Keratinocyte (primary cell): ENCODE measurements around the gene BNIP2. TPM values are rescaled to one million over a fixed set of nuclear protein-coding genes. Genes with fewer than 3 reads are reported as not detected.

Source experiments
- DNase-seq: peaks from one replicate; pipeline ENCODE4 v3.0.0-alpha.2; 2011; ENCODE audit warnings: low read depth, missing footprints, low spot score
- FAIRE-seq: peaks from 2 replicates; lab custom pipeline; 2011; peaks lifted over from hg19 to GRCh38; lab: Jason Lieb, UNC
- H2AFZ ChIP-seq: 2 replicates; pipeline ENCODE4 v1.6.0; 2012; ENCODE audit warnings: low read length, control low read depth, inconsistent platforms; ENCODE audit not compliant: control insufficient read depth
- H3K27ac ChIP-seq: 2 replicates; pipeline ENCODE4 v1.5.1; 2011; ENCODE audit warnings: low read length; ENCODE audit not compliant: control insufficient read depth, insufficient read depth
- H3K27me3 ChIP-seq: 3 replicates; pipeline ENCODE4 v1.6.0; 2011; ENCODE audit warnings: low read length; ENCODE audit not compliant: control insufficient read depth, insufficient read depth; ENCODE audit errors: extremely low read depth
- H3K36me3 ChIP-seq, 2 experiments: 2 replicates in 1 of 2; 3 replicates in 1 of 2; pipeline ENCODE4 v1.5.1; 2011; ENCODE audit warnings: low read length in 2 of 2, mild to moderate bottlenecking in 1 of 2; ENCODE audit not compliant: control insufficient read depth in 2 of 2, insufficient read depth in 2 of 2; ENCODE audit errors: extremely low read depth in 1 of 2
- H3K4me1 ChIP-seq: 3 replicates; pipeline ENCODE4 v1.5.1; 2011; ENCODE audit warnings: low read length; ENCODE audit not compliant: control insufficient read depth, insufficient read depth; ENCODE audit errors: extremely low read depth
- H3K4me2 ChIP-seq: 3 replicates; pipeline ENCODE4 v1.6.0; 2011; ENCODE audit warnings: low read depth, low read length; ENCODE audit not compliant: control insufficient read depth, insufficient read depth; ENCODE audit errors: extremely low read depth
- H3K4me3 ChIP-seq, 3 experiments: fragments of 200-600 bp in 1 of 3; sonication (generic) in 1 of 3; 2 replicates in 2 of 3; 3 replicates in 1 of 3; pipeline ENCODE4 v1.5.1; 2011 to 2016; ENCODE audit warnings: low read length in 3 of 3, mild to moderate bottlenecking in 3 of 3, control low read depth in 2 of 3, inconsistent platforms in 1 of 3, low read depth in 1 of 3, mixed read lengths in 1 of 3, mixed run types in 1 of 3, moderate library complexity in 1 of 3; ENCODE audit not compliant: control insufficient read depth in 2 of 3, insufficient read depth in 2 of 3; ENCODE audit errors: extremely low read depth in 1 of 3
- H3K79me2 ChIP-seq: 2 replicates; pipeline ENCODE4 v1.6.0; 2012; ENCODE audit warnings: low read length; ENCODE audit not compliant: control insufficient read depth, insufficient read depth
- H3K9ac ChIP-seq: 3 replicates; pipeline ENCODE4 v1.6.0; 2011; ENCODE audit warnings: low read length; ENCODE audit not compliant: control insufficient read depth, insufficient read depth; ENCODE audit errors: extremely low read depth
- H3K9me1 ChIP-seq: 3 replicates; pipeline ENCODE4 v1.6.0; 2011; ENCODE audit warnings: low read length; ENCODE audit not compliant: control insufficient read depth, insufficient read depth; ENCODE audit errors: extremely low read depth
- H3K9me3 ChIP-seq: 2 replicates; pipeline ENCODE4 v1.5.1; 2012; ENCODE audit warnings: low read depth, low read length; ENCODE audit not compliant: control insufficient read depth
- H4K20me1 ChIP-seq: 3 replicates; pipeline ENCODE4 v1.6.0; 2011; ENCODE audit warnings: low read length; ENCODE audit not compliant: control insufficient read depth, insufficient read depth; ENCODE audit errors: extremely low read depth
- CTCF ChIP-seq, 3 experiments: IDR thresholded peaks in 1 of 3; conservative IDR thresholded peaks in 1 of 3; optimal IDR thresholded peaks in 1 of 3; 2 replicates in 2 of 3; 3 replicates in 1 of 3; pipeline versions ENCODE3 to v1.5.1; 2011; ENCODE audit warnings: low read length in 3 of 3, mild to moderate bottlenecking in 3 of 3, moderate library complexity in 2 of 3, control low read depth in 1 of 3, inconsistent platforms in 1 of 3; ENCODE audit not compliant: insufficient read depth in 2 of 3; ENCODE audit errors: extremely low read depth in 1 of 3
- EZH2 ChIP-seq: IDR thresholded peaks from one replicate; pipeline ENCODE4 v1.6.1; 2012; ENCODE audit warnings: inconsistent platforms, mild to moderate bottlenecking, low read length, moderate library complexity
- dilution Hi-C: fragments of 300-500 bp; cut with MboI; formaldehyde crosslinking; loops from one replicate; pipeline ENCODE4 v1.7.0; 2020; ENCODE audit warnings: low sequenced_read_pairs; ENCODE audit not compliant: extremely low pct_ligation_motif_present
- polyA minus RNA-seq, 3 experiments: library from RNA; depleted of rRNA, polyadenylated mRNA; stranded (reverse); fragments of >200 nt; gene quantifications; 1 replicate in 1 of 3; 2 replicates in 1 of 3; 3 replicates in 1 of 3; pipeline ENCODE4 v1.2.3, GENCODE V29; 2011
- polyA plus RNA-seq, 5 experiments: library from polyadenylated mRNA; depleted of rRNA in 3 of 5; stranded (reverse) in 3 of 5; stranded (forward) in 1 of 5; unstranded in 1 of 5; fragments of >200 nt; gene quantifications; 1 replicate in 1 of 5; 2 replicates in 3 of 5; 3 replicates in 1 of 5; pipeline versions ENCODE4 v1.2.1 to v1.2.3, GENCODE V29; 2011 to 2012; ENCODE audit warnings: missing spikeins in 2 of 5, low read depth in 1 of 5, low replicate concordance in 1 of 5

The BNIP2 gene
- 23.4 to 68.2 TPM (median 57.4 TPM) in 3 replicates for polyA plus RNA-seq
- 170 TPM for polyA plus RNA-seq (2011; ENCODE audit: low read depth)
- polyA plus RNA-seq (2011; cell fraction: cytosol; rRNA removed), result 54.3 and 62.4 TPM in 2 replicates
- polyA plus RNA-seq (2011; cell fraction: nucleus; rRNA removed), result 54.6 and 74.1 TPM in 2 replicates
- 38.9 and 50.4 TPM in 2 replicates for polyA plus RNA-seq (2012; ENCODE audit: low replicate concordance)
- polyA minus RNA-seq, result 5.7 to 30.6 TPM (median 7.6 TPM) in 3 replicates
- 52.0 TPM for polyA minus RNA-seq (2011; cell fraction: cytosol; rRNA and poly(A)+ RNA removed)
- polyA minus RNA-seq (2011; cell fraction: nucleus; rRNA and poly(A)+ RNA removed), result 23.1 and 44.5 TPM in 2 replicates

- H2AFZ ChIP-seq, result peak within 1 kb of the TSS; percentile 45
- H3K4me1 ChIP-seq, result peaks cover 24% of the 10 kb centered on the region
- peaks cover 51% of the 10 kb centered on the region for H3K79me2 ChIP-seq
- peaks cover 14% of the 10 kb centered on the region for H4K20me1 ChIP-seq
- DNase-seq, result peak; percentile 76
- peak within 1 kb of the TSS; percentile 93 for H3K4me2 ChIP-seq
- H3K9me1 ChIP-seq, result no peaks in the 10 kb centered on the region
- TF ChIP-seq EZH2 (no peak), CTCF (optimal IDR thresholded peaks at IDR 0.05 in 1 of 3, IDR thresholded peaks at IDR 0.05 in 1 of 3, conservative IDR thresholded peaks at IDR 0.05 in 1 of 3; ENCODE audit: extremely low read depth in 1 of 3, insufficient read depth in 2 of 3, low read length in 3 of 3) (no peak)
- H3K36me3 ChIP-seq, result peaks cover 0 to 4% of the 10 kb centered on the region in 2 experiments
- no peaks in the 10 kb centered on the region for H3K9me3 ChIP-seq
- H3K4me3 ChIP-seq, result peak within 1 kb of the TSS; percentile 83 to 96 (median 88)
- dilution Hi-C loops, result no loop called here
- FAIRE-seq, result peak; percentile 67
- peak within 1 kb of the TSS; percentile 99 for H3K9ac ChIP-seq
- peak within 1 kb of the TSS; percentile 87 for H3K27ac ChIP-seq
- no peaks in the 10 kb centered on the region for H3K27me3 ChIP-seq
Observed at GRCh38 chr15:59688782-59689625, at the start of gene BNIP2. TSS of gene BNIP2 (minus strand) at chr15:59689320. CDS start at chr15:59682457, 6,863 bp downstream.

- no peak for FAIRE-seq
Observed at GRCh38 chr15:59738676-59739075, 49.6 kb upstream of the BNIP2 start.

More at GRCh38 chr15:59738676-59739075, 49.6 kb upstream of the BNIP2 start:
- no peak for DNase-seq
- Histone ChIP-seq H3K27ac (no peak overlapping the region), H3K36me3 (no peaks in the 10 kb centered on the region), H3K4me3 (no peak overlapping the region), H2AFZ (no peak overlapping the region), H3K27me3 (peaks cover 9% of the 10 kb centered on the region), H3K4me2 (no peak overlapping the region), H3K9me3 (no peaks in the 10 kb centered on the region), H3K9ac (no peak overlapping the region), H3K4me1 (no peaks in the 10 kb centered on the region), H3K79me2 (no peaks in the 10 kb centered on the region), H3K9me1 (no peaks in the 10 kb centered on the region), H4K20me1 (no peaks in the 10 kb centered on the region)
- dilution Hi-C loops, result no loop called here
- no peak for TF ChIP-seq CTCF (optimal IDR thresholded peaks at IDR 0.05 in 1 of 3, IDR thresholded peaks at IDR 0.05 in 1 of 3, conservative IDR thresholded peaks at IDR 0.05 in 1 of 3; ENCODE audit: extremely low read depth in 1 of 3, insufficient read depth in 2 of 3, low read length in 3 of 3)
- TF ChIP-seq EZH2, result no peak
